Gastrocnemius medialis (tissue), 4 donors: ENCODE data around the gene EIF1AD. TPM values are rescaled to one million over a fixed set of nuclear protein-coding genes. Genes with fewer than 3 reads are reported as not detected.

Source experiments
- ATAC-seq, 2 donors: fragments of 150-250 bp; one replicate each; pipeline ENCODE4 v1.9.1; 2016
- DNase-seq, 2 donors: peaks; one replicate each; pipeline ENCODE4 v3.0.0-alpha.2; 2019
- H3K27ac ChIP-seq, 4 donors: fragments of 200-600 bp; sonication (generic); 1 replicate in 1 of 4; 2 replicates in 3 of 4; pipeline ENCODE4 v1.5.1; 2016 to 2018; ENCODE audit warnings: mild to moderate bottlenecking in 2 of 4, moderate library complexity in 1 of 4
- H3K27me3 ChIP-seq, 3 donors: fragments of 200-600 bp; sonication (generic) in 2 of 3; 1 replicate in 1 of 3; 2 replicates in 2 of 3; pipeline versions ENCODE4 v1.5.1 to v1.6.0; 2016 to 2019; ENCODE audit warnings: mild to moderate bottlenecking in 1 of 3, moderate library complexity in 1 of 3
- H3K36me3 ChIP-seq, 2 donors: fragments of 200-600 bp; sonication (generic) in 1 of 2; one replicate each; pipeline ENCODE4 v1.5.1; 2017 to 2018
- H3K4me1 ChIP-seq, 2 donors: fragments of 200-600 bp; sonication (generic) in 1 of 2; one replicate each; pipeline ENCODE4 v1.5.1; 2016 to 2017; ENCODE audit warnings: mild to moderate bottlenecking in 2 of 2
- H3K4me3 ChIP-seq, 4 donors: fragments of 200-600 bp; sonication (generic) in 3 of 4; 1 replicate in 1 of 4; 2 replicates in 3 of 4; pipeline ENCODE4 v1.5.1; 2016 to 2019; ENCODE audit warnings: mild to moderate bottlenecking in 2 of 4
- H3K9me3 ChIP-seq, 3 donors: fragments of 200-600 bp; sonication (generic) in 2 of 3; 1 replicate in 1 of 3; 2 replicates in 2 of 3; pipeline ENCODE4 v1.5.1; 2016 to 2019
- POLR2A ChIP-seq, 2 donors: fragments of 450-650 bp; IDR thresholded peaks; one replicate each; pipeline ENCODE4 v1.6.1; 2017; ENCODE audit warnings: antibody characterized with exemption in 2 of 2, mild to moderate bottlenecking in 2 of 2, moderate library complexity in 2 of 2
- in situ Hi-C, 4 donors: fragments of 200-750 bp; cut with MboI; loops; one replicate each; pipeline versions ENCODE4 v1.15.0 to v1.8.0; 2017; ENCODE audit warnings: low sequenced_read_pairs in 4 of 4
- intact Hi-C: fragments of 100-400 bp; cut with DNase I; formaldehyde crosslinking; loops from one replicate; pipeline ENCODE4 v1.15.1; 2023; ENCODE audit warnings: low total_unique reads
- total RNA-seq, 4 donors: library from RNA; depleted of rRNA; stranded (reverse); fragments of >200 nt; gene quantifications; one replicate each; pipeline versions ENCODE4 v1.1.0 to v1.2.3, GENCODE V29; 2016
- TF ChIP-seq, protein P1 (sequence below), 5 experiments: fragments of 450-650 bp in 3 of 5; fragments of 200-600 bp in 2 of 5; sonication (generic) in 2 of 5; IDR thresholded peaks in 4 of 5; conservative IDR thresholded peaks in 1 of 5; 1 replicate in 4 of 5; 2 replicates in 1 of 5; pipeline ENCODE4 v1.5.1; 2016 to 2019; ENCODE audit warnings: antibody characterized with exemption in 5 of 5, mild to moderate bottlenecking in 3 of 5, moderate library complexity in 3 of 5

The EIF1AD gene
- total RNA-seq, 4 donors from 2014 or later, result 29.3 to 39.8 (median 35.4) TPM

DNA sequence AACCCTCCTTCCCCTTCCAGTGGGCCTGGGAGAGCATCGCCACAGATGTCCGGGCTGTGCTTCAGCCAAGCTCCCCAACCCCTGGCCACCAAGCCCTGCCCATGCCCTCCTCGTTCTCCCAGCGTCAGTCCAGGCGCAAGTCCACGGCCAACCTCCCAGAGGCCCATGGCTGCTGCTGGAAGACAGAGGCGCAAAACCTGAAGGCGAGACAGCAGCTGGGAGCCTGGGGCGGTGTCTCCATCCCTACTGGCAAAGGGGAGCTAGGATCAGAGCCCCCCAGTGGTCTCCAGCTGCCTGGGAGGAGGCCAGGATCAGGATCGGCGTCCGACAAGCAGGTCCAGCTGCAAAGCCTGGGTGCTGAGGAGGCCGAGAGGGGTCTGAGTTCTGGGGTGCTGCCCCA lies 54.8 kb downstream of the EIF1AD start:
- Histone ChIP-seq H3K4me3 (no peak overlapping the region), H3K4me1 (no peaks in the 10 kb centered on the region), H3K27ac (no peak overlapping the region), H3K9me3 (no peaks in the 10 kb centered on the region), H3K36me3 (no peaks in the 10 kb centered on the region), H3K27me3 (no peaks in the 10 kb centered on the region)
- intact Hi-C loops, result no loop called here
- ATAC-seq, result no peak
- DNase-seq, result no peak
- TF ChIP-seq POLR2A (IDR thresholded peaks at IDR 0.05), result no peak
- TF ChIP-seq, protein P1, sequence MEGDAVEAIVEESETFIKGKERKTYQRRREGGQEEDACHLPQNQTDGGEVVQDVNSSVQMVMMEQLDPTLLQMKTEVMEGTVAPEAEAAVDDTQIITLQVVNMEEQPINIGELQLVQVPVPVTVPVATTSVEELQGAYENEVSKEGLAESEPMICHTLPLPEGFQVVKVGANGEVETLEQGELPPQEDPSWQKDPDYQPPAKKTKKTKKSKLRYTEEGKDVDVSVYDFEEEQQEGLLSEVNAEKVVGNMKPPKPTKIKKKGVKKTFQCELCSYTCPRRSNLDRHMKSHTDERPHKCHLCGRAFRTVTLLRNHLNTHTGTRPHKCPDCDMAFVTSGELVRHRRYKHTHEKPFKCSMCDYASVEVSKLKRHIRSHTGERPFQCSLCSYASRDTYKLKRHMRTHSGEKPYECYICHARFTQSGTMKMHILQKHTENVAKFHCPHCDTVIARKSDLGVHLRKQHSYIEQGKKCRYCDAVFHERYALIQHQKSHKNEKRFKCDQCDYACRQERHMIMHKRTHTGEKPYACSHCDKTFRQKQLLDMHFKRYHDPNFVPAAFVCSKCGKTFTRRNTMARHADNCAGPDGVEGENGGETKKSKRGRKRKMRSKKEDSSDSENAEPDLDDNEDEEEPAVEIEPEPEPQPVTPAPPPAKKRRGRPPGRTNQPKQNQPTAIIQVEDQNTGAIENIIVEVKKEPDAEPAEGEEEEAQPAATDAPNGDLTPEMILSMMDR (IDR thresholded peaks at IDR 0.05 in 4 of 5, conservative IDR thresholded peaks at IDR 0.05 in 1 of 5), result no peak
- in situ Hi-C loops, result no loop called here

DNA sequence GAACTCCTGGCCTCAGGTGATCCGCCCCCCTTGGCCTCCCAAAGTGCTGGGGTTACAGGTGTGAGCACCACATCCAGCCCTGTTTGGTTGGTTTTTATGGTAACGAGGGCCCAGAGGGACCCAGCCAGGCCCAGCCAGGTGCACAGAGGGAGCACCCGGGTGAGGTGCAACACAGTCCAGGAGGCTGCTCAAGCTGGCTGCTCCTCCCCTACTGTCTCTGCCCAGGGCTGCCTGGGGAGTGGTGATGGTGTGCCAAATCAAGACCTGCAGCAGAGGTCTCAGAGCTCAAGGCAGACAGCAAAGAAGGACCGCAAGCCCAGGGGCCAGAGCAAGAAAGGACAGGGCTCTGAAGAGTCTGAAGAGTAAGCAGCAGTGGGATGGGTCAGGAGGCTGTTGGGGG lies 55.3 kb downstream of the EIF1AD start:
- no peak for DNase-seq
- H3K9me3 ChIP-seq, result no peaks in the 10 kb centered on the region
- TF ChIP-seq POLR2A (IDR thresholded peaks at IDR 0.05), result no peak
- TF ChIP-seq, protein P1 (IDR thresholded peaks at IDR 0.05 in 4 of 5, conservative IDR thresholded peaks at IDR 0.05 in 1 of 5), result no peak
- intact Hi-C loops (no loop called here), in situ Hi-C loops (no loop called here)
- no peaks in the 10 kb centered on the region for H3K36me3 ChIP-seq
- no peak overlapping the region for H3K27ac ChIP-seq
- H3K27me3 ChIP-seq, result no peaks in the 10 kb centered on the region
- H3K4me3 ChIP-seq, result no peak overlapping the region
- ATAC-seq, result no peak
- H3K4me1 ChIP-seq, result no peaks in the 10 kb centered on the region

Other genes starting within 250 kb of the EIF1AD start
- gene AP5B1, start 221.2 kb downstream of the EIF1AD start, total RNA-seq, result 10 to 100 TPM; 20.3 to 42.5 (median 29.7) TPM
- gene OVOL1, start 215.1 kb downstream of the EIF1AD start, total RNA-seq, result under 1 TPM in 1 of 4 donors, not detected in 3; 0.15 TPM
- under 1 TPM in 1 of 4 donors, not detected in 3; 0.11 TPM for gene SNX32, start 168.2 kb downstream of the EIF1AD start, total RNA-seq
- 100 to 1,000 TPM; 153 to 371 (median 251) TPM for gene CFL1, start 144.0 kb downstream of the EIF1AD start, total RNA-seq
- 10 to 100 TPM; 26.4 to 44.9 (median 34.8) TPM for gene MUS81, start 141.7 kb downstream of the EIF1AD start, total RNA-seq
- gene EFEMP2, start 129.4 kb downstream of the EIF1AD start, total RNA-seq, result 10 to 100 TPM; 20.6 to 24.1 (median 22.9) TPM
- gene CTSW, start 122.3 kb downstream of the EIF1AD start, total RNA-seq, result under 1 TPM in 3 of 4 donors, not detected in 1; 0.20 to 0.49 (median 0.32) TPM
- 10 to 100 TPM; 39.6 to 79.3 (median 53.0) TPM for gene FIBP, start 113.7 kb downstream of the EIF1AD start, total RNA-seq
- gene CCDC85B, start 111.5 kb downstream of the EIF1AD start, total RNA-seq, result 10 to 100 TPM; 25.4 to 81.3 (median 42.4) TPM
- gene FOSL1, start 101.8 kb downstream of the EIF1AD start, total RNA-seq, result 1 to 10 TPM in 3 of 4 donors, under 1 TPM in 1; 0.36 to 9.3 (median 5.2) TPM
- 10 to 100 TPM; 20.8 to 30.7 (median 23.9) TPM for gene C11orf68, start 83.1 kb downstream of the EIF1AD start, total RNA-seq
- gene DRAP1, start 82.7 kb downstream of the EIF1AD start, total RNA-seq, result 100 to 1,000 TPM in 3 of 4 donors, 10 to 100 TPM in 1; 96.7 to 146 (median 110) TPM
- gene TSGA10IP, start 56.7 kb downstream of the EIF1AD start, total RNA-seq, result not detected
- 10 to 100 TPM; 12.0 to 55.2 (median 33.3) TPM for gene SART1, start 40.4 kb downstream of the EIF1AD start, total RNA-seq
- 100 to 1,000 TPM in 1 of 4 donors, 10 to 100 TPM in 3; 57.4 to 126 (median 72.1) TPM for gene BANF1, start 346 bp upstream of the EIF1AD start, total RNA-seq
- 1 to 10 TPM in 2 of 4 donors, under 1 TPM in 1, not detected in 1; 0.71 to 6.0 (median 3.1) TPM for gene CST6, start 9.9 kb upstream of the EIF1AD start, total RNA-seq
- not detected for gene CATSPER1, start 24.3 kb upstream of the EIF1AD start, total RNA-seq
- under 1 TPM in 1 of 4 donors, not detected in 3; 0.12 TPM for gene GAL3ST3, start 47.0 kb upstream of the EIF1AD start, total RNA-seq
- gene SF3B2, start 50.2 kb upstream of the EIF1AD start, total RNA-seq, result 100 to 1,000 TPM in 3 of 4 donors, 10 to 100 TPM in 1; 92.9 to 186 (median 124) TPM
- 10 to 100 TPM in 3 of 4 donors, 1 to 10 TPM in 1; 6.6 to 20.4 (median 16.9) TPM for gene PACS1, start 68.1 kb upstream of the EIF1AD start, total RNA-seq